Dermis microvascular lymphatic vessel endothelial cell (primary cell): ENCODE results near the gene CCL16. TPM values are rescaled to one million over a fixed set of nuclear protein-coding genes. Genes with fewer than 3 reads are reported as not detected.
"Not testable (repeated sequence)": the region's sequence is repeated elsewhere in the genome, so short reads cannot be mapped to it uniquely, and the experiment has no call there.

ENCODE experiments used
- DNase-seq, 2 donors: peaks; one replicate each; pipeline versions ENCODE4 v3.0.0 to v3.0.0-alpha.2; 2010; ENCODE audit warnings: low read depth in 2 of 2
- total RNA-seq: library from RNA; depleted of rRNA; stranded (reverse); fragments of >200 nt; gene quantifications from 2 replicates; pipeline ENCODE4 v1.2.1, GENCODE V29; 2014

Gene CCL16, protein sequence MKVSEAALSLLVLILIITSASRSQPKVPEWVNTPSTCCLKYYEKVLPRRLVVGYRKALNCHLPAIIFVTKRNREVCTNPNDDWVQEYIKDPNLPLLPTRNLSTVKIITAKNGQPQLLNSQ
- total RNA-seq = 0.13 and 0.38 TPM in 2 replicates

DNA sequence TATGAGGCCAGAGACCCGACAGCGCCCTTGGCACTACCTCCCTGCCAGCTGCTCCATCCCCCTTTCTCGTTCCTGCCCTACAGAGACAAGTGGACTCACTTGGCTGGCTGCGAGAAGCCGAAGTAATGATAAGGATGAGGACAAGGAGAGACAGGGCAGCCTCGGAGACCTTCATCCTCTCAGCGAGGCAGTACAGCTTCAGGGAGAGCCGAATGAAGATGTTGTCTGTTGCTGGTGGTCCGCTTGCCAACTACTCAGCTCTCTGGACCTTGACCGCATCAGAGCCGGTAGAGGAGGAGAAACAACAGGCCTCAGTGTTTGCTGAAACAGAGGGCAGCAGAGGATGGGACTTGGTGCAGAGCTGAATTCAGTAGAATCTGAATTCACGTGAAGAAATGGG, at the start of gene CCL16:
TSS of gene CCL16 (minus strand) at position 252 of the 400 bp plus-strand sequence. CDS start at position 175, 77 bp downstream.
- no peak for DNase-seq

DNA sequence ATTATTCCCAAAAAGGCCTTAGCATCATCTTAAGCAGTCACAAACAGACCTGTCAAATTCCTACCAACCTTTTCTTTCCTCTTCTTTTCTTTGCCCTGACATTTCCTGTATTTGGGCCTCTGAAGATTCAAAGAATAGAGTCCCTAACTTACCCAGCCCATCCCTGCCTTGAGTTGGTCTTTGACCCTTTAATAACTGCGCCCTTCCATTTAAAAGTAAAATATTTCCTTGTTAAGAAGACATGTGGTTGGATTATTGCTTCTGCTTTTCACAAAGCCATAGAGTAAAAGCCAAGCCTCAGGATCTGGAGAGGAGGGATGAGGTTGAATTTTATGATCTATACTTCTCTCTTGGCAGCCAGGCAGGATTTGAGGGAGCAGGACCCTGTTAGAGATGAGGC, 49.7 kb upstream of the CCL16 start:
- no peak for DNase-seq

DNA sequence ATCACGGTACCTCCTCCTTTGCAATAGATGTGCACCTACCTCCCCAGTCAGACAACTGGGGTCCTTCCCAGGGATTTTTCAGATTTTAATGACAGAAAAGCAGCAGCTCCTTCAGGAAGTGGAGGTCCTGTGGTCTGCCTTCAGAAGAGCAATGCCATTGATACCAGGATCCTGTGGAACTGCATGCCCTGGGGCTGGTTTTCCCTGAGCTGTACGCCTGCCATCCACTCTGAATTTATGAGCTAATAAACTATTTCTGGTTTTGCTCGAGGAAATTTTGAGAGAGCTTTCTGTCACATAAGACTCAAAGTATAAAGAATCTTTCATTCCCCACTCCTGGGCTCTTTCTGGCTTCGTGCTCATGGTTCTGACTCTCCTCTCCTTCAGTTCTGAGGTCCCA, 46.5 kb upstream of the CCL16 start:
- no peak for DNase-seq

DNA sequence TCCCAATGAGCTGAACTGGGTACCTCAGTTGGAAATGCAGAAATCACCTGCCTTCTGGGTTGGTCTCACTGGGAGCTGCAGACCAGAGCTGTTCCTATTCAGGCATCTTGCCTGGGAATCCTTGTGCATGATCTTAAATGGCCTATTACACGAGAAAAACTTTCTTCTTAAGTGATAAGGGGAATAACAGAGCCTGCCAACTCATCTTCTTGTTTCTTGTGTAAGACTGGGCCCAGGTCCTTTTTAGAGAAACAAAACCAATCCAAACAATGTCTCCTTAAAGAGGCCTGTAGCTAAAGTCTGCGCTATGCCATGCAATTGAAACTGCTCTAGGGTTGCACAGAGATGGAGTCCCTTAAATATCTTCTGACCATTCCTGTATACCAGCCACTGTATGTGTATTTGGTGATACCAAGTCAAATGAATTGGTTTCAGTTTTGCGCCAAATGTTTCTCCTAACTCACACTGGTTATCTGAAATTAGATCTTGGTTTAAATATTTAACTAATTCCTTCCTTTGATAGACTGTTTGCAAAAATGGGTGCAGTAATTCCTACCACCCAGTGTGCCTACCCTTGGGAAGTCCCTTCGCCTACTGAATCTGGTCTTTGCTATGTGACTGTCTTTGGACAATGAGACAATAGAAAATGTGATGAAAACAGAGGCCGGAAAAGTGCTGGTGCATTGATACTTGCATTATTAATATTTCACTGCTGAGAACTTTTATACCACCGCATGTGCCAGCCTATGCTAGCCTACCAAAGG, 43.0 kb upstream of the CCL16 start:
- no peak for DNase-seq

DNA sequence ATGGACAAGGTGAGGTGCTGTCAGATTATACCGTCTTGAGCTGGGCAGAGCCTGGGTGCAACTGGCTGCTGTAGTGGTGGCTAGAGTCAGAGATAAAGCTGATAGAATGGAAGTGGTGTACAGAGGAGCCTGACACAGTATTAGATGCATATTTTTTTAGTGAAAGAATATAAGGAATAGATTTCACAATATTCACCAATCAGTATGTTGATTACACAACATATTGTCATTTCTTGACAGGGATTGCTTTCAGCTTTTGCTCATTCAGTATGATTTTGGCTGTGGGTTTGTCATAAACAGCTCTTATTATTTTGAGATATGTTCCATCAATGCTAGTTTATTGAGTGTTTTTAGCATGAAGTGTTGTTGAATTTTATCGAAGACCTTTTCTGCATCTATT, 38.1 kb upstream of the CCL16 start:
- no peak for DNase-seq

DNA sequence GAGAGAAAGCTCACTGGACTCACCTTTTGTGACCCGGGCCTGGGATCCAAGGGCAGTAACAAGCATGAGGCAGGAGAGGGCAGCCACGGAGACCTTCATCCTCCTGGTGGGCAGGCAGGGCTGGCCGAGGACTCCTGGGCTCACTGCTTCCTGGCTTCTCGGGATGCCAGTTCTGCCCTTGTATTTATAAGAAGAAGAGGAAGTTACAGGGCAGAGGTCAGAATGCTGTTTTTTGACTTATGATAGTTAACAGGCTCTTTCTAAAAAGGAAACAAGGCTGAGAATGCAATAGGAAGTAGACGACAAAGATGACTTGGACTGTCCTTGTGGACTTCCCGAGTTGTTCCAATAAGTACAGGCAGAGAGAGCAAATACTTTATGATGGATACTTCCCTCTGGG, 36.5 kb upstream of the CCL16 start, which contains the start of gene CCL23:
TSS of gene CCL23 (minus strand) at position 174 of the 400 bp plus-strand sequence. CDS start at position 99, 75 bp downstream.
- peak in 1 of 2 donors; percentile 19 for DNase-seq

DNA sequence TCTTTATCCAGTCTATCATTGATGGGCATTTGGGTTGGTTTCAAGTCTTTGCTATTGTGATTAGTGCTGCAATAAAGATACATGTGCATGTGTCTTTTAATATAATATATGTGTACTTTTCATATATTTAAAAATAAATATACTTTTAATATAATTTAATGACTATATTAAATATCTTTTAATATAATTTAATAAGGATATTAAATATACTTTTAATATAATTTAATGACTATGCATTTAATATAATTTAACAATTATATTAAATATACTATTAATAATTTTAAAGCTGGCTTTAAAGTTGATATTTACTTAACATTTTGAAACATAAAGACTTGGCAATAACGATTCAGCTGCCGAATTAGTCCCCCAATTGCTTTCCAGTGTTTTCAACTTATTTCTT, 35.3 kb upstream of the CCL16 start:
- DNase-seq = no peak

DNA sequence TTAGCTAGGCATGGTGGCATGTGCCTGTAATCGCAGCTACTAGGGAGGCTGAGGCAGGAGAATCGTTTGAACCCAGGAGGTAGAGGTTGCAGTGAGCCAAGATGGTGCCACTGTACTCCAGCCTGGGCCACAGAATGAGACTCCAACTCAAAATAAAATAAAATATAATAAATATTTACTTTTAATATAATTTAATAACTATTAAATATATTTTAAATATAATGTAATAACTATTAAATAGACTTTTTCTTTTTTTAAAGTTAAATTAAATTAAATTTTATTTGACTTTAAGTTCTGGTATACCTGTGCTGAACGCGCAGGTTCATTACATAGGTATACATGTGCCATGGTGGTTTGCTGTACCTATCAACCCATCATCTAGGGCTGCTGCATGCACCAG, 34.6 kb upstream of the CCL16 start:
- not testable (repeated sequence) for DNase-seq

DNA sequence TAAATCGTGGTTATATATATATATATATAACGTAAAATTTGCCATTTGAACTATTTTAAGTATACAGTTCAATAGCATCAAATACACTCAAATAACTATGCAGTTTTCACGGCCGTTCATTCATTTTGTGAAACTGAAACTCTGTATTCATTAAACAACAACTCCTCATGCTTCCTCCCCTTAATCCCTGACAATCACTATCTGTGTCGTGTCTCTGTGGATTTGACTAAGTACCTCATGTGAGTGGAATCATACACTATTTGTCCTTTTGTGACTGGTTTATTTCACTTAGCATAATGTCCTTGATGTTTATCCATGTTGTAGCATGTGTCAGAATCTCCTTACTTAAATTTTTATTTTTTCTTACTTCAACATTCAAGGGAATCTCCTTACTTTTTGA, 33.6 kb upstream of the CCL16 start:
- DNase-seq = no peak

DNA sequence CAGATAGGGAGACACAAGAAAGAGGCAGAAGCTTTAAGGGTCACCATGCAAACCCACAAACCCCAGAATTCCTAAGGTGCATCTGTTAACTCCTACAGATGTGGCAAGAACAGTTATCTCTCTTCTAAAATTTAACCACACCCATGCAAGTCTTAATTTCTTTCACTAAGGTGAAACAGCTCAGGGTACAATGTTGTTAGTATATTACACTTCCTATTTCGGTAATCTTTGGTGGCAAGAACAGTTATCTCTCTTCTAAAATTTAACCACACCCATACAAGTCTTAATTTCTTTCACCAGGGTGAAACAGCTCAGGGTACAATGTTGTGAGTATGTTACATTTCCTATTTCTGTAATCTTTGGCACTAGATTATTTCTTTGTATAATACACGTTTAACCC, 29.9 kb upstream of the CCL16 start:
- DNase-seq = no peak

DNA sequence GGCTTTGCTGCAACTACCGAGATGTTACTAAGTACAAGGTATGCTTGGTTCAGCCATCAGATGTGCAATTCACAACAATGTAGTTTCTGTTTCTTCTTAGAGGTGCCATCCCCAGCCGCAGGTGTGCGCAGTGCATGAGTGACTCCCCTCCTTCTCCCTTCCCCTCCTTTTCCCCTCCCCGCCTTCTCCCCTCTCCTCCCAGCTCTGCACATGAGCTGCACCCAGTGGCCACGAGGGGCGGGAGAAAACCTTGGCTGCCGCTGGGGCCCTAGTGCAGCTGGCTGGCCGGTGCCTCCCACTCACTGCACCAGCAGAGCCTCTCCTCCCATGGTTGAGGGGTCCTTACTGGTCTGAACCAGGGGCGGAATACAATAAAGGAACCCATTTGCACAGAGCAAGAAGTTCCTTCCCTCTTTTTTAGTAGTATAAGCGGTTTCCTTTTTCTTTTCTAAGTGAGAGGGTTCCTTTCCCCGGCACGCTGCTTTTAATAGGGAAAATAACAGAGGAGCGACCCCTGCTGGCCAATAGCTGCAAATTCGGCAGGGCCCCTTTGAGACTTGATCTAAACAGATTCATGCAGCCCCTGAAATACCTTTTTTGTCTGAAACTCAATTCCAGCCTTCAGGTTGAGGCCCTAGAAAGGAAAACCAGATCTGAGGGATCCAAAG, 27.8 kb upstream of the CCL16 start:
- DNase-seq = peak in 1 of 2 donors; percentile 51

DNA sequence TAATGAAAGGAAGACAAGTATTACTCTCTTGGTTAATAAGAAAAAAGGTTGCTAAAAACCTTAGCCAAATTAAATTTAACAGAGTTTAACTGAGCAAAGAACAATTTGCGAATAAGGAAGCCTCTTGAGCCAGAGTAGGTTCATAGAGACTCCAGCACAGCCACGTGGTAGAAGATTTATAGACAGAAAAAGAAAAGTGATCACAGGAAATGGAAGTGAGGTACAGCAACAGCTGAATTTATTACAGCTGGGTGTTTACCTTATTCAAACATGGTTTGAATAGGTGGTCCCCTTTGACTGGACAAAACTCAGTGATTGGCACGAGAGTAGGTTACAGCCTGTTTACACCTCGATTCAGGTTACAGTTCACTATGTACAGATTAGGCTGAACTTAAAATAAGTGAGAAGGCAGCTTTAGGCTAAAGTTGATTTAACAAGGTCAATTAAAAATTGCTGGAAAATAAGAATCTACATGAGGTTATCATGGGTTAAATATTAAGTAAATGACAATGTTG, 23.4 kb upstream of the CCL16 start:
- peak in 1 of 2 donors; percentile 32 for DNase-seq

DNA sequence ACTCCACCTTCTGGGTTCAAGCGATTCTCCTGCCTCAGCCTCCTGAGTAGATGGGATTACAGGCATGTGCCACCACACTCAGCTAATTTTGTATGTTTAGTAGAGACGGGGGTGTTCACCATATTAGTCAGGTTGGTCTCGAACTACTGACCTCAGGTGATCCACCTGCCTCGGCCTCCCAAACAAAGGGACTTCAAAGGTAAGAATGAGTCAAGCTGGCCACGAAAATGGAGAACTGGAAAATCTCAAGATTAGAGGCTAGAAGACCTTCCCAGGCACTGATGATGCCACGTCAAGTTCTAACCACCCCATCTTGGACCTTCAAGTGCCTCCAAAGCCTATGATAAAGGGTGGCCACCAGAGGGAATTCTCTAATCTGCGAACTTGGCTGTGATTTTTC, 21.3 kb upstream of the CCL16 start:
- no peak for DNase-seq

DNA sequence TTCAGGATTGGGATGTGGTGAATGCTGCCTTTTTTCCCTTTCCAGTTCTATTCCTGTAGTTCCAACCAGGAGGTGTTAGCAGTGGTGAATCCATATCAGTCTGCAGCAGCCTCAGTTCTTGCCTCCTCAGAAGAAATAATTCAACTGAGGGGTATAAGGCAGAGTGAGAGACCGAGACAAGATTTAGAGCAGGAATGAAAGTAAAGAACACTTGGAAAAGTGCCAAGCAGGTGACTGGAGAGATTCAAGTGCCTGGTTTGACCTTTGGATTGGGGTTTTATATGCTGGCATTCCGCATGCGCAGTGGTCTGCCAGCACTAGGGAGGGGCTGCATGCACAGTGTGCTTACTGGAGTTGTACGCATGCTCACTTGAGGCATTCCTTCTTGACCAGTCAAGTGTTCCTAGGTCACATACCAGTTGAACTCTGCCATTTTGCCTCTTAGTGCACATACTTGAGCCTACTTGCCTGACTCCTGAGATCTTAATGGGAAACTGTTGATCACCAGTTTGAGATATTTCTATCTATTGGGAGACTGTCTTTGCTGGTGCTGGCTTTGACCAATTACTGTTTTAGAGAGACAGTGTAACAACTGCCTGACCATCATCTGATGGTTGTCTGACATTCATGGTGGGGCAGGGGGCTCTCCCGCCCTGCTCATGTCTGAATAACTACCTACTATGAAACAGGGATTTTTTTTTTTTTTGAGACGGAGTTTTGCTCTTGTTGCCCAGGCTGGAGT, 20.7 kb upstream of the CCL16 start:
- no peak for DNase-seq

DNA sequence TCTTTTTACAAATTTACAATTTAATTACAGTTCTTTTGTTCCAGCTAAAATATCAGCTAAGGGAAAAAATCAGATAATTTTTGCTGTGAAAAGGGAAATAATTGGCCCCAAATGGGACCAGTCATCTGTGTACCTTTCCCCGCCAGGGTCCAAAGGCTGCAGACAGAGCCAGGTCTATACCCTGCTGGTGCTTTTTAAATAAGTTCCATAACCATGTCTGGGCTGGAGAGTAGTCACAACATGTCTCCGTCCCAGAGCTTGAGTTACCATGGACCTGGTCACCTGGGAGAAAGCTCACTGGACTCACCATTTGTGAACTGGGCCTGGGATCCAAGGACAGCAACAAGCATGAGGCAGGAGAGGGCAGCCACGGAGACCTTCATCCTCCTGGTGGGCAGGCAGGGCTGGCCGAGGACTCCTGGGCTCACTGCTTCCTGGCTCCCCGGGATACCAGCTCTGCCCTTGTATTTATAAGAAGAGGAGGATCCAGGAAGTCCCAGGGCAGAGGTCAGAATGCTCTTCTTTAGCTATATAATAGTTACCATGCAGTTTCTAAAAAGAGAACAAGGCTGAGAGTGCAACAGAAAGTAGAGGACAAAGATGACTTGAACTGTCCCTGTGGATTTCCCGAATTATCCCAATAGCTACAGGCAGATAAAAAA, 19.9 kb upstream of the CCL16 start, which contains the start of gene CCL15:
TSS of gene CCL15 (minus strand) at position 444 of the 662 bp plus-strand sequence. CDS start at position 383, 61 bp downstream.
- no peak for DNase-seq

DNA sequence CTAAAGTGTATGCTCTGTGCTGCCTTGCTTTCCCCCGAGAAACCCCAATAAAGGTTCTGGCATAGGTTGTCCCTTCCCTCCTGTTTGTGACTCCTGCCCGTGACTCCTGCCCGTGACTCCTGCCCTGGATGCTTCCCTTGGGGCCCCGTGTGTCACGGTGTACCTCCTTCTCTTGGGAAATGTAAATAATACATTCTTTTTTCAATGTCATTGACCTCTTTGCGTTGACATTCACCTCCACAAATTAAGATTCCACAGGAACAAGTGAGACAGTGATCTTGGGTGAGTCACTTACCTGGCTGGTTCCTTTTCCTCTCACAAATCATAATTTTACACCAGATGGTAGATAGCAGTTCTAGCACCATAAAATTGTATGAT, 19.4 kb upstream of the CCL16 start:
- no peak for DNase-seq

DNA sequence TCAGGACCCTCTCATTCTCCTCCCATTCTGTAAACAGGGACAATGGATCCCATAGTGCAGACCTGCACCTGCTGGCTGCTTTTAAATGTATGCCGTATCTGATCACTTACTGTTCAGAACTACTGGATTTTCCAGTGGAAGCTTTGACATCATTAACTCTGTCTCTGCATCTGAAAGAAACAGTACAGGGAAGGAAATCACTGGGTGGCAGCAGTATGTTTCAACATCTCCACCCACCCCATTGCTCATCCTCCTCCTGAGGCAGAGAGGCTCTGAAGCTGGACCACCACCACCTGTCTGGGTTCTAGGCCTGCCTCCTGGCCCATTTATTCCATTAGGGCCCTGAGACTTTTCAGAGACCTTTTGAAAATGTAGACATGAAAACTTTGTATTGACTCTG, 17.5 kb upstream of the CCL16 start:
- DNase-seq = no peak

DNA sequence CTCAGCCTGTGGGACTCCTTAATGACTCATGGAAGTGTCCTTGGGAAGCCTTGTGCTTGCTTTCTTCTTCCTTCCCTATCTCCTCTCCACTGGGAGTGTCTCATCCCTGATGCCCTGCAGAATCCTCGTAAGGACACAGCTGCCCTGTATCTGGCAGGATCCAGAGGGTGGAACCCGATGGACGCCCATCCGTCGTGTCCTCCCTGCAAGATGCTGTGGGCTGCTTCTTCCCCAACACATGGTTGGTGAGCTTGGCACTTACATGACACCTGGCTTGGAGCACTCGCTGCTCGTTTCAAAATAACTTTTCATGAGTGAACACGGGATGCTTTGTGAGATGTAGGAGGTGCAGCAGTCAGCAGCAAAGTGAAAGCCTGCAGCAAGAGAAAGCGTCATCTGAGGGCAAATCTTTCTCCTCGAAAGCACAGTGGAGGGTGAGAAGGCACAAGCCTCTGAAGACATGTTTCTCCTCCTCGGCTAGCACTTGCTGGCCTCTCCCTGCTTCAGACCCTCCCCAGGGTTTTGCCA, 16.8 kb upstream of the CCL16 start:
- no peak for DNase-seq

DNA sequence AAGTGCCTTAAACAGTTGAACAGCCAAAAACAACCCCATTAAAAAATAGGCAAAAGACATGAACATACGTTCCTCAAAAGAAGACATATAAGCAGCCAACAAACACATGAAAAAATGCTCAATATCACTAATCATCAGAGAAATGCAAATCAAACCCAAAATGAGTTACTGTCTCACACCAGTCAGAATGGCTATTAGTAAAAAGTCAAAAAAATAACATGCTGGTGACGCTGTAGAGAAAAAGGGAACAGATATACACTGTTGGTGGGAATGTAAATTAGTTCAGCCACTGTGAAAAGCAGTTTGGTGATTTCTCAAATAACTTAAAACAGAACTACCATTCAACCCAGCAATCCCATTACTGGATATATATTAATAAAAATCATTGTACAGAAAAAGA, 14.0 kb upstream of the CCL16 start:
- not testable (repeated sequence) for DNase-seq

DNA sequence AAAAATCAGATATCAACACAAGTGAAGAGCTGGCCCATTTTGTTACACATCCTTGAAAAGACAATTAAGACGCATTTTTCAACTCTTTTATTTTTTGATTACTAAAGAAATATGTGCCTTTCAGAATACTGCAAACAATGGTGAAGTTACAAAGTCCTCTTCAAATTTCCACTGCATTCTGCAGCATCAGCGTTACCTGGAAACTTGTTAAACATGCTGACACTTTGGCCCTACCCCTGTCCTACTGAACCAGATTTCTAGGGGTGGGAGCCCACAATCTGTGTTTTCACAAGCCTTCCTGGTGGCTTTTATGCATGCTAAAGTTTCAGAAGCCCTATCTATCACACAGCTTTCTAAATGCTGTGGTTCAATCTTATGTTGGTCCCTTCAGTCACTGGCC, 9.8 kb upstream of the CCL16 start:
- DNase-seq = no peak

DNA sequence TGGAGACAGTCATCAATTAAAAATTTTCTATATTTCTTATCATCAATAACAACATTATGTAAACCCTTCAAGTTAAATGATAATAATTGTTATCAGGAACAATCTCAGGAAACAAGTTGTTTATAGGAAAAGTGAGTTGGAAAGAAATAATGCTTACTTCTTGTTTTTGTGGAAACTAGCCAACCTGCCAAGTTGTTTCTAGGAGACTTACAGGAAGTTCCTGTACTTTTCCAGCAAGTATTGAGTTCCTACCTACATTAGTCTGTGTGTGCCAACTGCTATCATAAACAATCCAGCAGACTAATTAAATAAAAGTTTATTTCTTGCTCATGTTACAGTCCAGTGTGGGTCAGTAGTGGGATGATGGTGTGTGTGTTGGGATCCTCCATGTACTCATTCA, 6.9 kb upstream of the CCL16 start:
- peak in 1 of 2 donors; percentile 88 for DNase-seq
